ENCODE data around the gene TMEM258. TPM values are rescaled to one million over a fixed set of nuclear protein-coding genes. Genes with fewer than 3 reads are reported as not detected.

The TMEM258 gene
- total and polyA plus RNA-seq, 2 donors (not counting 3 experiments of a cell fraction or from before 2014, with no cell fraction given), result 140 to 534 TPM

- H3K9me1 ChIP-seq (replicated peaks; ENCODE audit: control insufficient read depth, extremely low read depth, insufficient read depth, low read length), result no peaks in the 10 kb centered on the region
- no peak overlapping the region for H2AFZ ChIP-seq (ENCODE audit: low read depth, low read length)
- H3K4me1 ChIP-seq (ENCODE audit: control insufficient read depth, extremely low read depth, insufficient read depth, low read length), result no peaks in the 10 kb centered on the region
- no peak for TF ChIP-seq FOS (IDR thresholded peaks at IDR 0.05; ENCODE audit: borderline replicate concordance, insufficient read depth, low read length)
- TF ChIP-seq EZH2 (IDR thresholded peaks at IDR 0.05; ENCODE audit: borderline replicate concordance, low read depth, low read length, severe bottlenecking), result no peak
- no peak for TF ChIP-seq GATA2 (IDR thresholded peaks at IDR 0.05; ENCODE audit: insufficient read depth, insufficient read length, low read depth, low read length)
- no peak for TF ChIP-seq MAX (IDR thresholded peaks at IDR 0.05; ENCODE audit: insufficient read depth, insufficient read length)
- no peaks in the 10 kb centered on the region for H3K79me2 ChIP-seq (ENCODE audit: control insufficient read depth, insufficient read depth, low read length)
- H3K9ac ChIP-seq (replicated peaks; ENCODE audit: extremely low read depth, insufficient read depth, low read length), result no peak overlapping the region
- no peaks in the 10 kb centered on the region for H3K27me3 ChIP-seq (ENCODE audit: control insufficient read depth in 2 of 2, insufficient read depth in 2 of 2, low read length in 2 of 2)
- FAIRE-seq (no peak), DNase-seq (ENCODE audit: low read depth, low spot score) (no peak)
- CTCF ChIA-PET, result interaction anchor here (2.0 to 5.4 kb wide), 5 partner anchors 13 to 362 kb away, joined by 8 to 91 read pairs (median 38); no protein-coding TSS in a partner anchor
- POLR2A ChIA-PET, result no interaction called here
- no peak overlapping the region for H3K4me3 ChIP-seq (replicated peaks in 1 of 3; ENCODE audit: insufficient read depth in 1 of 3, low read depth in 1 of 3, low read length in 3 of 3)
- H4K20me1 ChIP-seq (replicated peaks; ENCODE audit: control insufficient read depth, extremely low read depth, insufficient read depth, low read length), result no peaks in the 10 kb centered on the region
- H3K27ac ChIP-seq (ENCODE audit: insufficient read depth, low read depth, low read length), result no peak overlapping the region
- H3K4me2 ChIP-seq (ENCODE audit: insufficient read depth, low read length), result no peak overlapping the region
- dilution Hi-C loops (cut with MboI; ENCODE audit: extremely low pct_ligation_motif_present, low sequenced_read_pairs) (no loop called here), intact Hi-C loops (cut with micrococcal nuclease) (loop anchor here (2.0 kb wide), 2 partner anchors 43 to 363 kb away; no protein-coding TSS in a partner anchor)
- no peaks in the 10 kb centered on the region for H3K36me3 ChIP-seq (ENCODE audit: control insufficient read depth in 2 of 2, extremely low read depth in 1 of 2, insufficient read depth in 2 of 2, low read length in 2 of 2)
- H3K9me3 ChIP-seq (replicated peaks; ENCODE audit: control insufficient read depth, insufficient read depth, low read length), result no peaks in the 10 kb centered on the region
- BruUV-seq (replicated peaks), result no TSS peak
These were observed 46.5 kb downstream of the TMEM258 start for GRCh38 chr11:61745781-61746441.

GRCh38 chr11:61744609-61745156, 47.7 kb downstream of the TMEM258 start:
- DNase-seq (ENCODE audit: low read depth, low spot score) (no peak), FAIRE-seq (no peak)
- intact Hi-C loops (cut with micrococcal nuclease), result no loop called here
- no TSS peak for BruUV-seq (replicated peaks)
- Histone ChIP-seq H3K4me1 (ENCODE audit: control insufficient read depth, extremely low read depth, insufficient read depth, low read length) (no peaks in the 10 kb centered on the region), H3K27me3 (ENCODE audit: control insufficient read depth in 2 of 2, insufficient read depth in 2 of 2, low read length in 2 of 2) (no peaks in the 10 kb centered on the region), H3K4me3 (replicated peaks in 1 of 3; ENCODE audit: insufficient read depth in 1 of 3, low read depth in 1 of 3, low read length in 3 of 3) (no peak overlapping the region), H3K79me2 (ENCODE audit: control insufficient read depth, insufficient read depth, low read length) (no peaks in the 10 kb centered on the region), H2AFZ (ENCODE audit: low read depth, low read length) (no peak overlapping the region), H3K9me3 (replicated peaks; ENCODE audit: control insufficient read depth, insufficient read depth, low read length) (no peaks in the 10 kb centered on the region), H3K27ac (ENCODE audit: insufficient read depth, low read depth, low read length) (no peak overlapping the region), H3K36me3 (ENCODE audit: control insufficient read depth in 2 of 2, extremely low read depth in 1 of 2, insufficient read depth in 2 of 2, low read length in 2 of 2) (no peaks in the 10 kb centered on the region), H3K9me1 (replicated peaks; ENCODE audit: control insufficient read depth, extremely low read depth, insufficient read depth, low read length) (no peaks in the 10 kb centered on the region), H3K9ac (replicated peaks; ENCODE audit: extremely low read depth, insufficient read depth, low read length) (no peak overlapping the region), H4K20me1 (replicated peaks; ENCODE audit: control insufficient read depth, extremely low read depth, insufficient read depth, low read length) (no peaks in the 10 kb centered on the region), H3K4me2 (ENCODE audit: insufficient read depth, low read length) (no peak overlapping the region)
- TF ChIP-seq JUN (IDR thresholded peaks at IDR 0.05; ENCODE audit: borderline replicate concordance, insufficient read depth, insufficient read length, low read depth) (no peak), EZH2 (IDR thresholded peaks at IDR 0.05; ENCODE audit: borderline replicate concordance, low read depth, low read length, severe bottlenecking) (no peak), MYC (IDR thresholded peaks at IDR 0.05; ENCODE audit: low read depth, low read length) (no peak), POLR2AphosphoS5 (IDR thresholded peaks at IDR 0.05; ENCODE audit: insufficient read depth, low read depth, low read length) (no peak), POLR2A (IDR thresholded peaks at IDR 0.05; ENCODE audit: low read depth, low read length) (no peak), CTCF (IDR thresholded peaks at IDR 0.05; ENCODE audit: extremely low read depth in 1 of 2, insufficient read depth in 1 of 2, low read depth in 1 of 2, low read length in 2 of 2) (no peak), MAX (IDR thresholded peaks at IDR 0.05; ENCODE audit: insufficient read depth, insufficient read length) (no peak), FOS (IDR thresholded peaks at IDR 0.05; ENCODE audit: borderline replicate concordance, insufficient read depth, low read length) (no peak), GATA2 (IDR thresholded peaks at IDR 0.05; ENCODE audit: insufficient read depth, insufficient read length, low read depth, low read length) (no peak)
- ChIA-PET CTCF (interaction anchor here (0.7 to 1.2 kb wide), 2 partner anchors 337 to 364 kb away, joined by 3 to 4 read pairs; no protein-coding TSS in a partner anchor), POLR2A (no interaction called here)
- dilution Hi-C loops (cut with MboI; ENCODE audit: extremely low pct_ligation_motif_present, low sequenced_read_pairs), result no loop called here
